Activated CD8-positive, alpha-beta memory T cell treated with anti-CD3 and anti-CD28 coated beads, Interleukin-2, amount 50 U/mL, for 48 hours (primary cell): ENCODE data around the gene APEH.
"Not testable (repeated sequence)": the region's sequence is repeated elsewhere in the genome, so short reads cannot be mapped to it uniquely, and the experiment has no call there.

Experiments used
- DNase-seq: peaks from one replicate; pipeline ENCODE4 v3.0.0-alpha.2; 2020

The APEH gene

GRCh38 chr3:49694409-49695070 lies 20.4 kb downstream of the APEH start:
- not testable (repeated sequence) for DNase-seq

DNA sequence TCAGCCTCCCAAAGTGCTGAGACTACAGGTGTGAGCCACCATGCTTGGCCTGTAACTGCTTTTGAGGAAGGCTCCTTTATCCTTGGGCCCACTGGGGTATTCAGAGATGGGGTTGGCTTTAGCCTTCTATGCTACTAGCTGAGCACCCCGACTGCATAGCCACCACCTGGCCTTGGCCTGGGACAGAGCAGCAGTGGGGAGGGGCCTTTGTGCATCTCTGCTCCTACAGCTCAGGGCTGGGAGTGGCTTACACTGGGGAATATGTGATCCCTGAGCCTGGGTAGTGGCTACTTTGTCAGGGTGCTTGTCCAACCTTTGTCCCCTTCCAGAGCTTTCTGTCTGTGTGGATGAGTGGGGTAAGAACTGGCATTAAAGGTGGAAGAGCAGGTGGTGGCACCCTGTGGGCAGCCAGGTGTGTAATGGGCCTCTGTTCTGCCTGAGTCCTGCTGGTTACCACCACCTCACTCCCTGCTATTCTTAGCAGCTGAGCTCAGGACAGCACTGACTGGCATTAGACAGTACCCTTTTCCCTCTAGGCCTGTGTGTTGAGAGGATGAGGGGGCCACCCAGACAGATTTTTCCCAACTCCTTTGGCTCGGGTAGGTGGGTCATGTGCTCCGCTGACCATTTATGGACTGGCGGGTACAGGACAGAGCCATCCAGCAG lies 21.3 kb downstream of the APEH start:
- not testable (repeated sequence) for DNase-seq

DNA sequence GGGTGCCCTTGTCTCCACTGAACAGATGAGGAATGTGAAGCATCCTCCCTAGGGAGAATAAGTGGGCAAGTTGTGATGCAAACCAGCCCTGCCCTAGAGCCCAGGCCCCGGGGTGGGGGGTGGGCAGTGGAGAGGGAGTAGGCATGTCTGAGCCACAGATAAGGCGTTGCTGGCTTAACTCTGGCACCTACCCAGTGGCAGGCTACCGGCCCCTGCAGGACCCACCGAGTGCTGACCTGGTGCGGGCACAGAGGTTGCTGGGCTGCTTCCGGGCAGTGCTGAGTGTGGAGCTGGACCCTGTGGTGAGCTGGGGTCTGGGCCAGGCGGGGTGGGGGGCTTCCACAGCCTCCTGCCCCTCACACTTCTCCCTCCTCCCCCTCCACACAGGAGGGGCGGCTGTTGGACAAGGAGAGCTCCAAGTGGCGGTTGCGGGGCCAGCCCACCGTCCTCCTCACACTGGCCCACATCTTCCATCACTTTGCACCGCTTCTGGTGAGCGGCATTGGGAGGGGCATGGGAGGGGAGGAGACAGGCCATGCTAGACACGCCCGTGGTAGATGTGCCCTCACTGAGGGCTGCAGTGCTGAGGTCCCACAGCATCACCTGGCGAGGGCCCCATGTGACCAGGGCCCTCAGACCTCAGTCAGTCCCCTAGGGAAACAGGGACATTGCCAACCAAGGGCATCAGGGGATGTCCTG lies 25.3 kb downstream of the APEH start:
- DNase-seq, result no peak

DNA sequence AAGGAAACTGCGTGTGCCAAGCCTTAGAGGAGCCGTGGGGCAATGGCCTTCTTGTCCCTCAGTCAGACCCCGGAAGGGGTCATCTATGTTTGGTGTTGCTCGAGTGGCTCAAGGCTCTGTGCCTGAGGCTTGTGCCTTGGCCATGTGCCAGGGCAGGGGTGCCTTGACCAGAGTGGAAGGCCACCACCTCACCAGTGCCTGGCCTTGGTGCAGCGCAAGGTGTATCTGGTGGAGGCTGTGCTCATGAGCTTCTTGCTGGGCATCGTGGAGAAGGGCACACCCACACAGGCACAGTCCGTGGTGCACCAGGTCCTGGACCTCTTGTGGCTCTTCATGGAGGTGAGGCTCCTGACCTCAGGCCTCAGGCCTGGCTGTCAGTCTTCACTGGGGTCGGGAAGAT lies 25.9 kb downstream of the APEH start:
- DNase-seq, result no peak

DNA sequence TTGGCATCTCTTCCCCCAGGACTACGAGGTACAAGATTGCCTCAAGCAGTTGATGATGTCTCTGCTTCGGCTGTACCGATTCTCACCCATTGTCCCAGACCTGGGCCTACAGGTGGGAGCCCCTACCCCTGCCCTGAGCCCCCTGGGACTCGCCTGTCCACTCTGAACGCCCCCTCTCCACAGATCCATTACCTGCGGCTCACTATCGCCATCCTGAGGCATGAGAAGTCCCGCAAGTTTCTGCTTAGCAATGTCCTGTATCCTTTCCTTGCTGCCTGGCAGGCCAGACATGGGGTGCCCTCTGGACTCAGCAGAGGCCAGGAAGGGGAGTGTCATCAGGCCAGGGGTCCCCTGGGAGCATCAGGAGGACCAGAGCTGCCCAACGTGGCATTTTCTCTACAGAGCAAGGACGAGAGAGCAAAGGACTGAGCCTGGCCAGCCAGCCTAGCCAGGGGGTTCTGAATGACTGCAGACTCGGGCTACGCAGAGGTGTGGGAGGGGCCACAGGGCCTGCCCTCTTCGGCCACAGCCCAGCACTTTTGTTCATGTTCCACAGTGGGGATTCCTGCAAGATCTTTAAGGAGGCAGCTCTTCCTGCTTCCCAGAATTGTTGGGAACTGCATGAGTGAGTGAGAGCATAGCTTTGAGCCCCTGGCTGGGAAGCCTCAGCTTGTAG lies 26.4 kb downstream of the APEH start:
- DNase-seq, result no peak

DNA sequence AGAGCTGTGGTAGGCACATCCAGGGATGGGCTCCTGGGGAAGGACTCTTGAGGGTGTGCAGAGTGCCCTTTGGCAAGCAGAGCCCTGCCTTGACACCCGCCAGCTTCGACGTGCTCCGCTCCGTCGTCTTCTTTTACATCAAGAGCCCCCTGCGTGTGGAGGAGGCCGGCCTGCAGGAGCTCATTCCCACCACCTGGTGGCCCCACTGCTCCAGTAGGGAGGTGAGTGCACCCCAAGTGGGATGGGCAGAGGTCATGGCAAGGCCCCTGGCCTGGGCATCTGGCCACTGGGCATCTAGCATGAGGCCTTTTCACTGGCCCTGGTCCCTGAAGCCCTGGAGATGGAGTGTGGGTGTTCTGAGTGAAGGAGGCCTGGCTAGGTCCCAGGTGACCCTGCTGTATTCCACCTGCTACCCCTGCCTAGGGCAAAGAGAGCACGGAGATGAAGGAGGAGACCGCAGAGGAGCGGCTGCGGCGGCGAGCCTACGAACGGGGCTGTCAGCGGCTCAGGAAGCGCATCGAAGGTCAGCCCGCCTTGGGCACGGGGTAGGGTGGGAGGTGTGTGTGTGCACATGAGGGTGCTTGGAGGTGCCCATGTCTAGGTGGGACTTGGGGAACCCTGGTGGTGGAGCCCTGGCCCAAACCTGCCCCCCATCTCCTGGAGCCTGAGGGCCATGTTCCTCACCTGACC lies 27.4 kb downstream of the APEH start:
- DNase-seq, result no peak

GRCh38 chr3:49702672-49703071 lies 28.5 kb downstream of the APEH start:
- no peak for DNase-seq

DNA sequence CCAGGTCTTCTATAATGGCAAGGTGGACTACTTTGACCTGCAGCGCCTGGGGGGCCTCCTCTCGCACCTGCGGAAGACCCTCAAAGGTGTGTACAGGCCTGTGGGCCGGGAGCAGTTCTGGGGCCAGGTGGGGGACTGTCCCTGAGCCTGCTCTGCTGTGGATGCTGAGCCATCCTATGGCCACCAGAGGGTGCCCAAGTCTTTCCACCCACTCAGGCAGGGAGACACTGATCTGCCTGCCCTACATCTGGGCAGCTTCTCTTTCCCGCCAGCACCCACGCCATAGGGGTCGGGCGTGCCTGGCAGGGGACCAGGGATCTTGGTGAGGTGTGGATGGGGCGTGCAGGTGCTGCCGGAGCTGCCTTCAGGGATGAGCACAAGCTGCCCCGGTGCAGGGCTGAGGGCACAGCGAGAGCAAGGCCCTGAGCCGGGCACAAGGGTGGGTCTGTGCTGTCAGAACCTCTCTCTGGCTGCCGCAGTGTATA lies 29.3 kb downstream of the APEH start:
- DNase-seq, result peak; percentile 75

DNA sequence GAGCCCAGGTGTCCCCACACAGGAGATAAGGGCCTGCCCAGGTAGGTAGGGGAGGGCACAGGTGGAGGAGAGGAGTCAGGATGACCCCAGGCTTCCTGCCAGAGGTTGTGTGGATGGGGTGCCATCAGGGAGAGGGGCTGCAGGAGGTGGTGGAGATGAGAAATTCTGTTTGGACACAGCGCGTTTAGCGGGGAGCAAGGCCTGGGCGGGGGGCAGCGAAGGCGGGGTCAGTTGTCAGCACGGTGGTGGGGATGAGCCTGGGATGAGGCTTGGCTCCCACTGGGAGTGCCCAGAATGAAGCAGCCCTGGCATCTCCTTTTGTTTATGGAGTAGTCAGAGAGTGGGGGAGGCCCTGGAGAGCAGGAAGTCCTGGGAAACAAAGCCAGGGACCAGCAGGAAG lies 29.8 kb downstream of the APEH start:
- DNase-seq, result no peak

DNA sequence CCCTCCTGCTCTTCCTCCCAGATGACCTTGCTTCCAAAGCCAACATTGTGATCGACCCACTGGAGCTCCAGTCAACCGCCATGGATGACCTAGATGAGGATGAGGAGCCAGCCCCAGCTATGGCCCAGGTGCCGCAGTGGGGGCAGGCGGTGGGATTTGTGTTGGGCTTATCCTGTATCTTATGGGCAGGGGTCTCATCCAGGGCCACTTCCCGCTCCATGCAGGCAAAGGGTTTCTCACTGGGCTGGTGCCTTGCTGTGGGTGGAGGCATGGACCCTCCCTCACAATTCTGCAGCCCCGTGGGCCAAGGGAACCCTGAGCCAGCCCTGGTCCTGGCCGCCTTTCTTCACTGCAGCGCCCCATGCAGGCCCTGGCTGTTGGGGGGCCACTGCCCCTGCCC lies 30.5 kb downstream of the APEH start:
- DNase-seq, result no peak

DNA sequence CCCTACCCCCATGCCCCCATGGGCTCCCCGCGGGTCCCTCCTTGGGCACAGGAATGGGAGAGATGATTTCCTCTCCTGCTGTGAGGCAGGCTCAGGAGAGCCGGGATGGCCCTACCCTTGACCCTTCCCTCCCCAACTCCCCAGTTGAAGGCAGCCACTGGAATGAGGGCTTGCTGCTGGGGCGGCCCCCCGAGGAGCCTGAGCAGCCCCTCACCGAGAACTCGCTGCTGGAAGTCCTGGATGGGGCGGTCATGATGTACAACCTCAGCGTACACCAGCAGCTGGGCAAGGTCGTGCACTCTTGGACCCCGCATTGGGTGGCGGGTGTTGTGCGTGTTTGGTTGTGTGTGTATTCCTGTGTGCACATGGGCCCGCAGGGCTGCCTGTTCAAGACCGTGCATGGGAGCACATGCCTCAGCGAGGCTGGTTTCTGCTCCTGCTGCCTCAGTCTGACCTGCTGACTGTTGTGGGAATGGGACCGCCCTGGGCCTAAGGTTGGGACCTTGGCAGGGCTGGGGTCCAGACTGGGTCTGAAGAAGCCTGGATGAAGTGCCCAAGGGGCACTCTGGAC lies 31.3 kb downstream of the APEH start:
- DNase-seq, result no peak

- no peak for DNase-seq
Observed at GRCh38 chr3:49706456-49707112, 32.4 kb downstream of the APEH start.

GRCh38 chr3:49707113-49707480 lies 32.9 kb downstream of the APEH start:
- DNase-seq, result no peak

GRCh38 chr3:49709852-49710251 lies 35.7 kb downstream of the APEH start:
- DNase-seq, result no peak

DNA sequence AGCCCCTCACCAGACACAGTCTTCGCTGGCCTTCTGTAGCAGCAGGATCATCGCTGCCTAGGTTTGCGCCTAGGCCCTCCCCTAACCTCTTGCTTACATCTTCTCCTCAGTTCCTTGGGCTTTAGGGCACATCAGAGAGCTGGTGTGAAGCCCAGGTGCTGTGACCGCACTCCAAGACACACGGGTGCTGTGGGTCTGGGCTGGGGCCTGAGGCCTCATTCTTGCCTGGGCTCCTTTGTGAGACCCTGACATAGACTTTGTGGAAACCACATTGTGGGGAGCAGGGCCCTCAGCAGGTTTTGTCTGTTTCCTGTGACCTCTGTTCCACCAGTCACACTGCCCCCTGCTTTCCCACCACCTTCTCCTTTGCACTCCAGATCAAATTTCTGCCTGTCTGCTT lies 37.3 kb downstream of the APEH start:
- no peak for DNase-seq

DNA sequence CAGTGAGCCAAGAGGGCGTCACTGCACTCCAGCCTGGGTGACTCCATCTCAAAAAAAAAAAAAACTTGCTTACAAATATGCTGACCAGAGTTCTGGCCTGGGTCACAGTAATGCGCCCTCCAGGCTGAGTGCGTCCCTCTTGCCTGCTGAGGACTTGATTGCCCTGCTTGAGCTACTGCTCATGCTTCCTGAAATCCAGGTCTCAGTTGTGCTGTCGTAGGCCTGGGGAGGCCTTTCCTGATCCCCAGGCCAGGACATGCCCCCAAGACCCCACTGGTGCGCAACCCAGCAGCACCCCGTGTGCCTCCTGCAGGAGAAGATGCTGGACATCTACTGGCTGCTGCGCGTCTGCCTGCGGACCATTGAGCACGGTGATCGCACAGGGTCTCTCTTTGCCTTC lies 38.0 kb downstream of the APEH start:
- DNase-seq, result no peak

- DNase-seq, result no peak
Observed at GRCh38 chr3:49712631-49713317, 38.6 kb downstream of the APEH start.

DNA sequence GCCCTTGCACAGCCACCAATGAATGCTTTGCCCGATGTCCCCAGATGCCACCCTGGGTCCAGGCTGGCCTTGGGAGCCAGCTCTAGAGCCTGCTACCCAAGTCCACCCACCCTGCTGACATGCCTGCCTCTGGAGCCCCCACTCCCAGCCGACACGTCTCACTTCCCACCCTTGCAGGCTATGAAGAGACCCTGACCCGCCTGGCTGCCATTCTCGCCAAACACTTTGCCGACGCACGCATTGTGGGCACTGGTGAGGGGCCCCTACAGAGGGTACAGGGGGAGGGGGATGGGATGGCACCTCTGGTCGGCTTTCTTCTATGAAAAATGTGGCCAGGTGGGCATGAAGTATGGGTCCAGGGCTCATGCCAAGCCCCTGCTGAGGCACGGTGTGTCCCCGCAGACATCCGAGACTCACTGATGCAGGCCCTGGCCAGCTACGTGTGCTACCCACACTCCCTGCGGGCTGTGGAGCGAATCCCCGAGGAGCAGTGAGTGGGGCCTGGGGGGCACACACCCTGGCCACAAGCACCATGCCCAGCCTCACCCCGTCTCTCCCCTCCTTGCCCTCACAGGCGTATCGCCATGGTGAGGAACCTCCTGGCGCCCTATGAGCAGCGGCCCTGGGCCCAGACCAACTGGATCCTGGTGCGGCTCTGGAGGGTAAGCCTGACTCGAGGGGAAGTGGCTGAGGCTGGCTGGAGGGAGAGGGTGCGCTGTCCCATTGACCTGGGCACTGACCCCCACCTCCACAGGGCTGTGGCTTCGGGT lies 39.4 kb downstream of the APEH start:
- DNase-seq, result no peak

- no peak for DNase-seq
Observed at GRCh38 chr3:49714728-49715550, 40.8 kb downstream of the APEH start.
